Erythroblast (primary cell): ENCODE measurements around the gene PRDX4.

Source experiments
- GATA1 ChIP-seq: IDR thresholded peaks from 2 replicates; pipeline ENCODE4 v1.6.1; 2011; ENCODE audit warnings: low read depth, mild to moderate bottlenecking, control low read depth, low read length, moderate library complexity
- POLR2A ChIP-seq: IDR thresholded peaks from 2 replicates; pipeline ENCODE4 v1.6.1; 2011; ENCODE audit warnings: mild to moderate bottlenecking, low read length

GRCh38 chrX:23694606-23695005 is 27.3 kb downstream of the PRDX4 start:
- no peak for TF ChIP-seq POLR2A
- TF ChIP-seq GATA1 = no peak
